GM19452 (cell line): ENCODE measurements around the gene MAPK6.
"Not testable (repeated sequence)": the region's sequence is repeated elsewhere in the genome, so short reads cannot be mapped to it uniquely, and the experiment has no call there.

Source experiments
- ATAC-seq: cut with Tn5 transposase; IDR thresholded peaks from one replicate; pipeline ENCODE4 v1.9.1; 2021; ENCODE audit not compliant: unreplicated experiment

Gene MAPK6

GRCh38 chr15:52080031-52080430 is 61.0 kb downstream of the MAPK6 start:
- ATAC-seq = no peak

GRCh38 chr15:52080706-52081392 is 61.8 kb downstream of the MAPK6 start:
- no peak for ATAC-seq

DNA sequence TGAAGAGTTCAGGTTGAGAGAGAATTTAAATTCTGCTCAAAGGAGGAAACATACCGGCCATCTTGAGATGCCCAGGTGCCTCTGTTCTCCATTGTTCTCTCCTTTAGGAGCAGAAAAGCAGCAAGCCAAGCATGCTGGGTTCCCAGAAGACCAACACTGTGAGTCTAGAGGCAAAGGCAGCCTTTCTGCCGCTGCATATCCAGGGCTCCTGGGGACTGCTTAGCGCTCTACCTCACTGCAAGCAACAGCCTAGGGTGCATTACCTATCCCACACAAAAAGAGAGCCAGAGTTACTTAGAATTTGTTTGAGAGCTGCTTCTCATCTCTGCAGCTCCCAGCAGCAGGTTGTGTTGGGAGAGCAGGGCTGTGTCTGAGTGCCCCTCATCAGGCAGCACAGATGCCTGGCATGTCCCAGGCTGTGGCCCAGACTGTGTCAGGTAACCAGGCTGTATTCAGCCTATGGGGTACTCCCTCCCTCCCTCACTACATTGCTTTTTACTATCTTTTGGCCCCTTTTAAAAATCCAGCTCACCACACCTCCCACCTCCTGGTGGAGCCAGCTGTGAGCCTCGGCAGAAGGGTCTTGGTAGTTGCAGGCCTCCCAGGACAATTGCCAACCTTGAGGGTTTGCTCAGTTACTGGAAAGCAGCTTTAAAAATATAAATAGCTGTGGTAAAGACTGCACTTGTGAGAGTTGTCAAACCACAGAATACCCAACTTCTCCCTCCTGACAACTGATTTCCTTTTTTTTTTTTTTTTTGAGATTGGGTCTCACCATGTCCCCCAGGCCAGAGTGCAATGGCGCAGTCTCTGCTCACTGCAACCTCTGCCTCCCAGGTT is 63.4 kb downstream of the MAPK6 start:
- peak; percentile 78 for ATAC-seq

DNA sequence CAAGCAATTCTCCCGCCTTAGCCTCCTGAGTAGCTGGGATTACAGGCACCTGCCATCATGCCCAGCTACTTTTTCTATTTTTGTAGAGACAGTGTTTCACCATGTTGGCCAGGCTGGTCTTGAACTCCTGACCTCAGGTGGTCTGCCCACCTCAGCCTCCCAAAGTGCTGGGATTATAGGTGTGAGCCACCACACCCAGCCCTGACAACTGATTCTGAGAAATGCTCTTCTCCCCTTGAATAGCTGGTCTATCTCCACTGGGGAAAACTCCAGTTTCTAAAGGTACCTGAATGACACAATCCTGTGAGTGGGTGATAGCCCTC is 64.0 kb downstream of the MAPK6 start:
- peak; percentile 17 for ATAC-seq

DNA sequence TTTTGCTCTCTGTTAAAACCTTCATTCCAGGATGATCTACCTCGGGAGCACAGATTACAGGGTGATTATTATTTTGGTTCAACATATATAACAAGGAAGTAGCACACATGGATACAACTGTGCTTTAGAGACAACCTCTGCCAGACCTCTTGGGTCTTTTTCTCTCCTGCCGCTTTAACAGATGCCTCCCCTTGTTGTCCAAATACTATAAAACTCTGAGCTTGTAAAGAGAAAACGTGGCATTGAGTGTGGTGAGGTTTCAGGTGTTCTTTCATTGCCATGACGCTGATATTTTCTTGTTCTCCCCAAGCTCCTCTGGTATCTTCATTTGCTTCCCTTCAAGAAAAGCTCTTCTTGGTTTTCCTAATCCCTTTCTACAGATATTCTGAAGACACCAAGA is 64.6 kb downstream of the MAPK6 start:
- no peak for ATAC-seq

- ATAC-seq = no peak
Measured at GRCh38 chr15:52085299-52085698, 66.3 kb downstream of the MAPK6 start.

- ATAC-seq = no peak
Measured at GRCh38 chr15:52086011-52086786, 67.2 kb downstream of the MAPK6 start.

- ATAC-seq = no peak
Measured at GRCh38 chr15:52090193-52090592, 71.2 kb downstream of the MAPK6 start.

DNA sequence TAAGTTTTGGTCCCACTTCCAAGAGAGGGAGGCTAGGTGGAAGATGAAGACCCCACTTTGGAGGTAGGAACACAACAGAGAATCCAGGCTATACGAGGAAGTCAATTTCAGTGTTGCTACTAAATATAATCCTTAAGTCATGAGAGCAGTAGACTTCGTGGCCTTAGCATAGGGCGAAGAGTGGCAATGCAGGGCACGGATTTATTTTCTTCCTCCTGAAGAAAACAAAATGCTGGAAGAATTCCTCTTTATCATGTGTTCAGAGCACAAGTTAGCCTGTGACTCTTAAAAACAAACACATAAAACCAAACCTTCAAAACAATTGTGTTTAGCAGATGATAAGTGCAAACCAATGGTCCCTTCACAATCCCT is 74.1 kb downstream of the MAPK6 start:
- no peak for ATAC-seq

DNA sequence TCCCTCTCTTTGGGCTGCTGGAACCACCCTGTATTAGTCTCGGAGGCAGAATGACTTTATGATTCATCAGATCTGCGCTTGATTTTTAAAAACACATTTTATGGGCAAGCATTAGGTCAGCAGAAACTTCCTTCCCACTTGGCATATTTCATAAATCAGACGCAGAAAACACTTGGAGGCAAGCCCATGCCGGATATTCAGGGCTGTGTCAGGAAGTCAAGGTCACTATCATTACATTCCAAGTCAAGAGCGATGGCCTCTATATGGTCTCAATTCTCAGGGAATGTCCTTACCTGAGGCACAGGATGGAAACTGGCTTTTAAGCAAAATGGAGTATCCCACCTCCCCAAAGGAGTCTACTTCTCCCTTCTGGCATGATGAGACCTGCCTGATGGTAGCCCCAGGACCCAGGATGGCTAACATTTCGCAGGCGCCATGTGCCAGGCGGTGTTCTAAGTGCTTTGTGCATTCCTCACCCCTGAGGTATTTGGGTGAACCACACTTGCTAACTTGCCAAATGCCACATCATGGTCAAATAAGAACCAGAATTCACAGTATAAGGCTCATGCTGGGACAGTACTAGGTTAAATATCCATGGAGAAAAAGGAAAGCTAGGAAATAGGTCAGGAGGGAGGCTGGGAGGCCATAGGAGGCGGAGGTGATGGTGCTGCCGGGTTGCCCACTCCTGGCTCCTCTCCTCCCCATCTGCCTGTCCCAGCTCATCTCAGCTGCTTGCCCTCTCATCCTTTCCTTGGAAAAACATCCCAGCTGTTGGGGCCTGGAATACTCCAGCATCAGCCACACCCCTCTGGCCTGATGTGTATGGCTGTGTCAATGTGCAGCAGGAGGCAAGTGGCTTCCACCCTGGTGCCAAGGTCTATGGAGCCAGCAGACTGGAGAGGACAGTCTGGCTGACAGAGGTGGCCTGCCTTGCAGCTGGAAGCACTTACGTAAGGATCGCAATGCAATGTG is 74.8 kb downstream of the MAPK6 start:
- no peak for ATAC-seq

DNA sequence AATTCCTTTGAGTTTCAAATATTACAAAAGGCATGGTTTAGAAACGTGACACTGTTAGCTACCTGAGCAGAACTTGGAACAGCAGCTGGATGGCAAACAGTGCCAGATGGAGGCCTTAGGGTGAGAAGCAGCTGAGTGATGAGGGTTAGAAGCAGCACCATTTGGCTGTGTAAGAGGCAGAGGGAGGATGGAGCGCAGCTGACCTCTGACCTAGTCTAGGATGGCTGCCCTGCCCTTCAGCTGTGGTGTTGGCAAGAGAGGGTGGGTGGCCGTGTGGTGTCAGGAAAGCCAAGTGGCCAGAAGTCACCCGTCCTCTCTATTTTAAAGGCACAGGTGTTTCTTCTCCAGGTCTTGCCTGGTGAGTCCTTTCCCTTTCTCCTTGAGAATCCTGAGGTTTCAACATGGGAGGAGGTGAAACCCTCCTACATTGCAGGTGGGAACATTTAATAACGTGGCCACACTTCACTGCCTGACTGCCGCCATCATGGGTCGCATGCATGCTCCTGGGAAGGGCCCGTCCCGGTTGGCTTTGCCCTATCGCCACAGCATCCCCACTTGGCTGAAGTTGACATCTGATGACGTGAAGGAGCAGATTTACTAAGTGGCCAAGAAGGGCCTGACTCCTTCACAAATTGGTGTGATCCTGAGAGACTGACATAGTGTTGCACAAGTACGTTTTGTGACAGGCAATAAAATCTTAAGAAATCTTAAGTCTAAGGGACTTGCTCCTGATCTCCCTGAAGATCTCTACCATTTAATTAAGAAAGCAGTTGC is 76.0 kb downstream of the MAPK6 start:
- ATAC-seq = no peak

DNA sequence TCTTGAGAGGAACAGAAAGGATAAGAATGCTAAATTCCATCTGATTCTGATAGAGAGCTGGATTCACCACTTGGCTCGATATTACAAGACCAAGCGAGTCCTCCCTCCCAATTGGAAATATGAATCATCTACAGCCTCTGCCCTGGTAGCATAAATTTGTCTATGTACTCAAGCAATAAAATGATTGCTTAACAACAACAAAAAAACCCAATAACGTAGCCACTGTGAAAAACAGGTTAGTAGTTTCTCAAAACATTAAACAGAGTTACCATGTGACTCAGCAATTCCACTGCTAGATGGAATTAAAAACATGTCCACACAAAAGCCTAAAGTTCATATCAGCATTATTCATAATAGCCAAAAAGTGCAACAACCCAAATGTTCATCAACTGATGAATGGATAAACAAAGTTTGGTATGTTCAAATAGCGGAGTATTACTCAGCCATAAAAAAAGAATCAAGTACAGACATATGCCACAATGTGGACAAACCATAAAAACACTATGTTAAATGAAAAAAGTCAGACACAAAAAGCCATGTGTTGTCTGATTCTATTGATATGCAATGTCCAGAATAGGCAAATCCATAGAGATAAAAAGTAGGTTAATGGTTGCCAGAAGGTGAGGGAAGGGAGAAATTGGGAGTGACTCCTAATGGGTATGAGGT is 76.7 kb downstream of the MAPK6 start:
- no peak for ATAC-seq

- ATAC-seq = not testable (repeated sequence)
Measured at GRCh38 chr15:52096536-52096935, 77.5 kb downstream of the MAPK6 start.

DNA sequence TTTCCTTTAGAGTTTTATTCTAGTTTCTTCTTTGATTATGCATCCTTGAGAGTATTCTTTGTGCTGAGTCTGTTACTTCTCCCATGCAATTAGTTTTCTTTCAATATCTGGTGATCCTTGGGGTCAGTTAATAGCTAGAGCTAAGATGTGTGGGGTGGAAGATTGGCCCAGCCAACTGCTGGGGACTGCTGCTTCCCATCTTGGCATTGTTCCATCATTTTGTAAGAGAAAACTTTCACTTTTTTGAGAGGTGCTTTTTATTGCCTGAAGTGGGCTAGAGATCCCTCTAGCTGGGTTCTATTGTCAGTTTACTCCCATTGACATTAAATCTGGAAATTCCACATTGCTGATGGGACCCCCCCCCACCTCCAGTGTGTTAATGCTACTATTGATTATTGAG is 78.2 kb downstream of the MAPK6 start:
- ATAC-seq = no peak

GRCh38 chr15:52098323-52098722 is 79.3 kb downstream of the MAPK6 start:
- ATAC-seq = no peak

- ATAC-seq = no peak
Measured at GRCh38 chr15:52099651-52100272, 80.7 kb downstream of the MAPK6 start.

- ATAC-seq = no peak
Measured at GRCh38 chr15:52100807-52101442, 81.9 kb downstream of the MAPK6 start.

- no peak for ATAC-seq
Measured at GRCh38 chr15:52101542-52102323, 82.7 kb downstream of the MAPK6 start.
